Measurements from ENCODE around the gene PDE8A. TPM values are rescaled to one million over a fixed set of nuclear protein-coding genes. Genes with fewer than 3 reads are reported as not detected.
A peak's percentile ranks its signal among the peaks of the same experiment; 100 is the strongest.

The PDE8A gene, protein sequence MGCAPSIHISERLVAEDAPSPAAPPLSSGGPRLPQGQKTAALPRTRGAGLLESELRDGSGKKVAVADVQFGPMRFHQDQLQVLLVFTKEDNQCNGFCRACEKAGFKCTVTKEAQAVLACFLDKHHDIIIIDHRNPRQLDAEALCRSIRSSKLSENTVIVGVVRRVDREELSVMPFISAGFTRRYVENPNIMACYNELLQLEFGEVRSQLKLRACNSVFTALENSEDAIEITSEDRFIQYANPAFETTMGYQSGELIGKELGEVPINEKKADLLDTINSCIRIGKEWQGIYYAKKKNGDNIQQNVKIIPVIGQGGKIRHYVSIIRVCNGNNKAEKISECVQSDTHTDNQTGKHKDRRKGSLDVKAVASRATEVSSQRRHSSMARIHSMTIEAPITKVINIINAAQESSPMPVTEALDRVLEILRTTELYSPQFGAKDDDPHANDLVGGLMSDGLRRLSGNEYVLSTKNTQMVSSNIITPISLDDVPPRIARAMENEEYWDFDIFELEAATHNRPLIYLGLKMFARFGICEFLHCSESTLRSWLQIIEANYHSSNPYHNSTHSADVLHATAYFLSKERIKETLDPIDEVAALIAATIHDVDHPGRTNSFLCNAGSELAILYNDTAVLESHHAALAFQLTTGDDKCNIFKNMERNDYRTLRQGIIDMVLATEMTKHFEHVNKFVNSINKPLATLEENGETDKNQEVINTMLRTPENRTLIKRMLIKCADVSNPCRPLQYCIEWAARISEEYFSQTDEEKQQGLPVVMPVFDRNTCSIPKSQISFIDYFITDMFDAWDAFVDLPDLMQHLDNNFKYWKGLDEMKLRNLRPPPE
- polyA plus RNA-seq (2013, experiment 1 of 2; ENCODE audit: insufficient read length) = 18.9 TPM
- 22.3 TPM for polyA plus RNA-seq (2013, experiment 2 of 2; ENCODE audit: insufficient read length)

DNA sequence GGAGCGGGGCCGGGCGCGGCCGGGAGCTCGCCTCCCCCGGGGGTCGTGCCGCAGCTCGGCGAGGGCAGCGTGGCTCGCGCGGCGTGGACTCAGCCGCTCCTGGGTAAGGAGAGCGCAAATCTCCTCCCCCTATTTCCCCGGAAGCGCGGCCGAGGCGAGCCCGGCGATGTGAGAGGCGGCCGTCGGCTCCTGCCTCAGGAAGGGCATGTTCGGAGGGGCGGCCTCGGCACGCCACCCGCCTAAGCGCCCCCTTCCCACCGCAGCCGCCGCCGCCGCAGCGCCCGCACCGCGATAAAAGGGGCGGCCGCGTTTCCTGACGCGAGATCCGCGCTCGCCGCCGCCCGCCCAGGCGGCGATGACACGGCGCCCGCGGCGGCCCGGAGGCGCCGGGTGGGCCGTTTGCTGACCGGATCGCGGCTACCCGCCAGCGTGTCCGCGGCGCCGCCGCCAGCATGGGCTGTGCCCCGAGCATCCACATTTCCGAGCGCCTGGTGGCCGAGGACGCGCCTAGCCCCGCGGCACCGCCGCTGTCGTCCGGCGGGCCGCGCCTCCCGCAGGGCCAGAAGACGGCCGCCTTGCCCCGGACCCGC is at the start of gene PDE8A:
PDE8A (plus strand) TSS at position 146 of the 590 bp plus-strand sequence; CDS start at position 453, 307 bp downstream.
- peak; percentile 61 for DNase-seq

- no peak for DNase-seq
These were observed 46.5 kb upstream of the PDE8A start for GRCh38 chr15:84934942-84935729.

- DNase-seq = no peak
These were observed 44.5 kb upstream of the PDE8A start for GRCh38 chr15:84937144-84937543.

GRCh38 chr15:84938726-84939125 is 42.9 kb upstream of the PDE8A start:
- no peak for DNase-seq

DNA sequence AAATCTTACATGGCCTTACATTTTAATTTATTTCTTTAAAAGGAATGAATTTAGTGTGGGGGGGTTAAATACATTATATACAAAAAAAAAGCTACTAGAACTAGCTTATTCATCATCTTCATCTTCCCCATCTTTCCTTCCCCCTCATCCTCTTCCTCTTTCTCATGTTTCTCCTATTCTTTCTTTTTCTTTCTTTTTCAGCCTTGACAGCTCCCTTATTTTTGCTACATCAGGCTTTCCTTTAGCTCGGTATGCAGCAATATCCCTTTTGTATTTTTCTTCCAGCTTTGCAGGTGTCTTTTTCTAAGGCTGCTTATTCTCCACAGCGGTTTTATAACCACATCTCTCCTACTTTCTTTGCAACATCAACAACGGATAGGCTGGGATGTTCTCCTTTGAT is 41.3 kb upstream of the PDE8A start:
- DNase-seq = no peak

GRCh38 chr15:84942456-84942855 is 39.2 kb upstream of the PDE8A start:
- no peak for DNase-seq

DNA sequence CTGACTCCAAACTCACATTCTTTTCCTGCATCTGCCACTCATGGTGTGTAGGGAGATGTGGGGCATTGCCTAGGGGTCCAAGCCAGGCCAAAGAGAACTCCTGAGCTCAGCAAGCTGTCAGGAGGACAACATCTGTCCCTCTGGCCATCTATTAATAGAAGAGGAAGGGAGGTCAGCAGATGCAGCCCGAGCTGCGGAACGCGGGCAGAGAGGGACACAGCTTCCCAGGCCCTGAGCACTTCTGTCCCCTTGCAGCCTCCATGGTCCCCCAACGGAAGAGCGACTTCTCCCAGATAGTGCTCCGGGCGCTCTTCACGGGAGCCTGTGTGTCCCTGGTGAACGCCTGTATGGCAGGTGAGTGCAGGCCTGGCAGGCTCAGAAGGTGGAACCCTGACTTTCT is 37.3 kb upstream of the PDE8A start:
- DNase-seq = no peak

- no peak for DNase-seq
These were observed 36.8 kb upstream of the PDE8A start for GRCh38 chr15:84944861-84945260.

- DNase-seq = no peak
These were observed 34.7 kb upstream of the PDE8A start for GRCh38 chr15:84946772-84947489.

DNA sequence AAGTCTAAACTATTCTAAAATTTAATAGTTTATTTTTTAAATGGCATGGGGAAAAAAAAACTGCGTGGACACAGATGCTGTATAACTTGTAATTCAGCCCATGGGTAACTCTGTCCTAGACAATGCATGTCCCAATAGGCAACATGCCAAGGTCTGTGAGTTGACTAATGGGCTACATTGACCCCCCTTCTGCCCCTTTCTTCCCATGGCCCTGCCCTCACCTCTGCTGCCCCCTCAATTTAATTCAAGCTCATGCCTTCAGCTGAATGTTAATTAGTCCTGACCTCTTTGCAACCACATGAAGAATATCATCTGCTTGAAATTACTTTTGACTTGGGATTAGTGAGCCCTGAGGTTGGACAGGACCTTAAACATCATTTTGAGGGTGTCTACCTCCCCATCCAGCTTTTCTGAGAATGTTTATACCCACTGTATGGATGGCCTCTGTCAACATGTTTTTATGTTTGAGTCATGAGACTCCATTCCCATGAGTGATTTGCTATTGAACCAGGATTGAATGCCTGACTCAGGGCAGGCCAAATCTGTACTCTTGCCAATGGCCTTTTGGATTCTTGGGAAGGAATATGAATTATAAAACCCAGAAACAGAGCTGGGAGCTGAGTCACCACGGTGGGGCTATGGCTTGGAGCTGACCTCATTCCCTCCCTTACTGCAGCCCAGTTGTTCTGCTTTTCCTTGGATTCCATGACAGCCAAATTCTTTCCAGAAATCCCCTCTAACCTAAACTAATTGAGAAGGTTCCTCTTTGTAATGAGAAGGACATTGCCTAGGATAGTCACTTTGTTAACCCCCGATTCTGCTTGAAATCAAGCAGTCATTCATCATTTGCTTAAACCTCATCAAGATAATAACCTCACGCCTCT is 33.5 kb upstream of the PDE8A start:
- peak; percentile 96 for DNase-seq

- DNase-seq = peak; percentile 67
These were observed 32.6 kb upstream of the PDE8A start for GRCh38 chr15:84949043-84949442.

DNA sequence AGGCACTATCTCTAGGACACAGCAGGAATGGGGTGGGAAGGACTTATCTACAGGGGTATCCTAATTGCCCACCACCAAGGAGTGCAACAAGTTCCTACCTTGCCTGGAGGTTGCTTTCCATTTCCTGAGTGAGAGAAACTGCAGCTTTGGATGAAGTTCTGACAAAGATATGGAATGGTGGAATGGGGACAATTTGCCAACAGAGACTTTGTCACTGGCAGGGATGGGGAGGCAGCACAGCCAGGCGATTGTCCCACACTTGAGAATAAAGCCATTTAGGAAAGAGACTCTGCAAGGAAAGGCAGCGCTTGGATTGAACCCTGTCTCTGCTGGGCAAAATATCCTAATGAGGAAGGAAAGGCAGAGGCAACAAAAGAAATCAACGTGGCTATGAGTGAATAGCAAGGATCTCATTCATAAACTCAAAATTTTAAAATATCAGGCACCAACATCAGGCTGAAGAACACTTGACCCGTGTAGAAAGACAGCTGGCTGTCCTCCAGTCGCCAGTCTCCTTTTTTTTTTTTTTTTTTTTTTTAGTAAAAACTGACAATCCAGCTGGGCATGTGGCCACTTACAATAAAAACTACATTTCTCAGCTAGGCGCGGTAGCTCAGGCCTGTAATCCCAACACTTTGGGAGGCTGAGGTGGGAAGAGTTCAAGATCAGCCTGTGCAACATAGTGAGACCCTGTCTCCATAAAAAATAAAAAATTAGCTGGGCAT is 31.6 kb upstream of the PDE8A start:
- peak; percentile 23 for DNase-seq

DNA sequence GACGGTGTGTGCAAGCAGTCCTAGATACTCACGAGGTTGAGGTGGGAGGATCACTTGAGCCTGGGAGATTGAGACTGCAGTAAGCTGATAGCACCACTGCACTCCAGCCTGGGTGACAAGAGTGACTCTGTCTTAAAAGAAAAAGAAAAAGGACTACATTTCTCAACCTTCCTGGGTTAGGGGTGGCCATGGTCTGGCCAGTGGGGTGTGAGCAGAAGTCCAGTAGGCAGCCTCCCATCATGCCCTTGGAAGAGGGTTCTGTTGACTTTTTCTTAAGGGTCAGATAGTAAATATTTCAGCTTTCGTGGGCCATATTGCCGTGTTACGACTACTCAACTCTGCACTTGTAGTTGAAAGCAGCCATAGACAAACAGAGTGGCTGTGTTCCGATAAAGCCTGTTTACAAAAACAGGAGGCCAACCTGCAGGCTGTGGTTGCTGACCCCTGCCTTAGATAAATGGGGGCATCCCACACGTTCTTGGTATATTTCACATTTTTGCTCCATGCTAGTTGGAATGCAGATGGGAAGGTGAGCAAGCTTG is 31.0 kb upstream of the PDE8A start:
- DNase-seq = no peak

DNA sequence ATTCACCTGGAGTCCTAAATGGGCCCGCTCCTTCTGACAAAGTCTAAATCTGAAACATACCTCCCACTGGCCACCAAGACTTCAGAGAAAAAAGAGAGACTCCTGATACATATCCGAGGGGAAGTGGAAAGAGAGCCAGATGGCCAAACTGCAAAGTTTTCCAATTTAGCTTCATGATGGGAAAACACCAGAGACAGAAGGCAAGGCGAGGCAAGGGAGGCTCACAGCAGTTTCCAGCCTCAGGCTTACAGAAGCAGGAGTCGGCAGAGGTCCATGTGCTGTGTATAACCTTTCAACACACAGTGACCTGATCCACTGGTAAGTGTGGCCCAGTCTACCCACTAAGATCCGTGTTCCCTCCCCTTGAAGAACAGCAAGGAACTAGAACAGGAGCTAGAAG is 29.9 kb upstream of the PDE8A start:
- DNase-seq = no peak

DNA sequence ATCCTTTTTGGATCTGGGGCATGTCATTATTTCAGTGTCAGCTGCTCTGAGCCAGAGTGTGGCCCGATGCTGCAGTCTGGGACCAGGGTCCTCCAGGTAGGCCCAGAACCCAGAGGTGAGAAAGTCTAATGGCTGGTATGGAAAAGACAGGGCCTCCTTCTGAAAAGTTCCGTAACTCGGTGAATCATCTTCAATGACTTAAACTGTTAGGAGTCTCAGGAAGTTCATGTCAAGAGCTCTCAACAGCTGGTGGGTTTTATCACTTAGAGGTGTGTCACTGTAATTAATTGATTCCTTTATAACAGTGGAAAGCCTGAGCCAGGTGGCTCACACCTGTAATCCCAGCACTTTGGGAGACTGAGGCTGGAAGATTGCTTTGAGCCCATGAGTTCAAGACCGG is 28.5 kb upstream of the PDE8A start:
- DNase-seq = no peak

GRCh38 chr15:84953726-84954125 is 27.9 kb upstream of the PDE8A start:
- DNase-seq = peak; percentile 39

DNA sequence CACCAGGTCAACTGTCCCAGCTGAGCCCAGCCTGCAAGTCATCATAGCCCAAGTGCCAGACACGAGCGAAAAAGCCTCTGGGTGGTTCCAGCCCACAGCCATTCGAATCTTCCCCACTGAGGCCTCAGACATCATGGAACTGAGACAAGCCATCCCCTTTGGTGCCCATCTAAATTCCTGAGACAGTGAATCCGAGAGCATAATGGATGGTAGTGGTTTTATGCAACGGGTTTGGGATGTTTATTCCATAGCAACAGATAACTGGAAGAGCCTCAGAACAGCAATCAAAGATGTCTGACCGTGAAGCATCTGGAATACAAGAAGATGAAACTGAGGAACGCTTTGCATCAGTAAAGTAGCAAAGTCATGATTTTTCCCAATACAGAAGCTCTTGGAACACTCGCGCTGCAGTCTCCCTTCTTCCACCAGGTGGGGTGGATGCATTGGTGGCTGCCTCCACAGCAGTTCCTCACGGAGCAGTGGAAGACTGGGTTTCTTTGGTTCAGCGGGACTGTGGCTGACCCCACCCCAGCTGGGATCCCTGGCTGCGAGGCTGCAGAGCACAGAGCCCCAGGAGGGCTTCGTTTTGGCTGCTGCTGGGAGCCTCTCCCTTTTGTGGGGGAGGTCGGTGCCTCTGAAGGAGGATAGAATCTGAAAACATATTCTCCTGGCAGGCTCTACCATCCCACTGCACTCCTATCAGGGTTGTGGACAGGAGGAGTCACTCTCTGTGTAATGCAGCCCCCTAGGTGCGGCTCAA is 26.4 kb upstream of the PDE8A start:
- DNase-seq = peak; percentile 76

DNA sequence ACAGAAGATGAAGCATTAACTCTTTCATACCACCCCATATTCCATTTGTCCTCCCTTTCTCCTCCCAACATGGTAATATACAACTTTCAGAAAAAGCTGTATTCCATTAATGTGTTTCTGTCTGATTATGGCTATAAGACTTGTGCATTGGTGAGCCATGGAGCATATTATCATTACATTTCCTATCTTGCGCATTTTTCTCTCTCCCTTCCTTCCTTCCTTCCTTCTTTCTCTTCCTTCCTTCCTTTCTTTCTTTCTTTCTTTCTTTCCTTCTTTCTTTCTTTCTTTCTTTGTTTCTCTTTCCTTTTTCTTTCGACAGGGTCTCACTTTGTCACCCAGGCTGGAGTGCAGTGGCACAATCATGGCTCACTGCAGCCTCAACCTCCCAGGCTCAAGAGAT is 25.5 kb upstream of the PDE8A start:
- no peak for DNase-seq

Data from fibroblast of skin of scalp (primary cell).